Neural progenitor cell (in vitro differentiated cells): ENCODE results near the gene ELOVL2.

Experiments used
- EZH2 ChIP-seq: fragments of 200-600 bp; sonication (generic); IDR thresholded peaks from 2 replicates; pipeline ENCODE4 v1.6.1; 2017; ENCODE audit warnings: antibody characterized with exemption, mild to moderate bottlenecking, moderate library complexity
- EZH2phosphoT487 ChIP-seq: fragments of 200-600 bp; sonication (generic); IDR thresholded peaks from 2 replicates; pipeline ENCODE4 v1.6.1; 2017; ENCODE audit warnings: antibody characterized with exemption
- TF ChIP-seq, protein P1 (sequence below): fragments of 200-600 bp; sonication (generic); IDR thresholded peaks from 2 replicates; pipeline ENCODE4 v1.5.1; 2017; ENCODE audit warnings: antibody characterized with exemption, mild to moderate bottlenecking

DNA sequence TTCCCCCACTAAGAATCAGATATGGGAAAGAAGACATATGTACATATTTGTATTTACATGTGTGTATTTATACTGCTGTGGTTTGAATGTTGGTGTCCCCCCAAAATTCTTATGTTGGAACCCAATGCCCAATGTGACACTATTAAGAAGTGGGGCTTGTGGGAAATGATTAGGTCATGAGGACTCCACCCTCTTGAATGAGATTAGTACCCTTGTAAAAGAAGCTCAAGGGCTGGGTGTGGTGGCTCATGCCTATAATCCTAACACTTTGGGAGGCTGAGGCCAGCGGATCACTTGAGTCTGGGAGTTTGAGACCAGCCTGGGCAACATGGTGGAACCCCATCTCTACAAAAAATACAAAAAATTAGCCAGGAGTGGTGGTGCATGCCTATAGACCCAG is 45.6 kb upstream of the ELOVL2 start:
- TF ChIP-seq EZH2 (no peak), EZH2phosphoT487 (no peak)
- TF ChIP-seq, protein P1, sequence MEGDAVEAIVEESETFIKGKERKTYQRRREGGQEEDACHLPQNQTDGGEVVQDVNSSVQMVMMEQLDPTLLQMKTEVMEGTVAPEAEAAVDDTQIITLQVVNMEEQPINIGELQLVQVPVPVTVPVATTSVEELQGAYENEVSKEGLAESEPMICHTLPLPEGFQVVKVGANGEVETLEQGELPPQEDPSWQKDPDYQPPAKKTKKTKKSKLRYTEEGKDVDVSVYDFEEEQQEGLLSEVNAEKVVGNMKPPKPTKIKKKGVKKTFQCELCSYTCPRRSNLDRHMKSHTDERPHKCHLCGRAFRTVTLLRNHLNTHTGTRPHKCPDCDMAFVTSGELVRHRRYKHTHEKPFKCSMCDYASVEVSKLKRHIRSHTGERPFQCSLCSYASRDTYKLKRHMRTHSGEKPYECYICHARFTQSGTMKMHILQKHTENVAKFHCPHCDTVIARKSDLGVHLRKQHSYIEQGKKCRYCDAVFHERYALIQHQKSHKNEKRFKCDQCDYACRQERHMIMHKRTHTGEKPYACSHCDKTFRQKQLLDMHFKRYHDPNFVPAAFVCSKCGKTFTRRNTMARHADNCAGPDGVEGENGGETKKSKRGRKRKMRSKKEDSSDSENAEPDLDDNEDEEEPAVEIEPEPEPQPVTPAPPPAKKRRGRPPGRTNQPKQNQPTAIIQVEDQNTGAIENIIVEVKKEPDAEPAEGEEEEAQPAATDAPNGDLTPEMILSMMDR = no peak
